ENCODE results near the gene BAIAP2L2. TPM values are rescaled to one million over a fixed set of nuclear protein-coding genes. Genes with fewer than 3 reads are reported as not detected.

BAIAP2L2 gene
- total and polyA plus RNA-seq, 10 of the 15 experiments (the other 5 are each of a cell fraction or from before 2014, with no cell fraction given), result 0.08 to 0.38 (median 0.14) TPM; not detected in 6

GRCh38 chr22:38138961-38139360, 28.5 kb upstream of the BAIAP2L2 start:
- 71% methylated on average over 5 of the region's 5 CpGs for WGBS (ENCODE audit: insufficient coverage, insufficient replicate concordance, low lambda C conversion rate, missing lambda C conversion rate)
- in situ Hi-C loops (cut with MboI), result no loop called here
- Histone ChIP-seq H4K20me1 (ENCODE audit: control insufficient read depth, insufficient read depth) (no peaks in the 10 kb centered on the region), H3K4me2 (ENCODE audit: control insufficient read depth, insufficient read depth) (no peak overlapping the region), H3K79me2 (ENCODE audit: control insufficient read depth, insufficient read depth, low read length) (no peaks in the 10 kb centered on the region), H2AFZ (ENCODE audit: control insufficient read depth, low read depth, low read length) (no peak overlapping the region), H3K9me3 (replicated peaks; ENCODE audit: control insufficient read depth, insufficient read depth, low read length) (no peaks in the 10 kb centered on the region), H3K27me3 (replicated peaks in 1 of 2; ENCODE audit: control insufficient read depth in 2 of 2, insufficient read depth in 2 of 2, low read length in 1 of 2) (no peaks in the 10 kb centered on the region), H3K27ac (ENCODE audit: control insufficient read depth, insufficient read depth) (no peak overlapping the region), H3K9ac (ENCODE audit: control insufficient read depth, insufficient read depth, low read length) (no peak overlapping the region), H3K36me3 (ENCODE audit: control insufficient read depth in 2 of 2, insufficient read depth in 2 of 2, low read length in 1 of 2) (peaks cover 1 to 3% of the 10 kb centered on the region in 2 experiments; a peak in 3 of 4 replicates), H3K4me3 (no peak overlapping the region), H3K4me1 (ENCODE audit: control insufficient read depth, insufficient read depth, low read length) (no peaks in the 10 kb centered on the region)
- RAD21 ChIA-PET (ENCODE audit: unreplicated experiment), result no interaction called here
- DNase-seq (ENCODE audit: low read depth, low spot score), result no peak
- POLR2A ChIA-PET, result no interaction called here
- FAIRE-seq, result no peak
- intact Hi-C loops (cut with micrococcal nuclease; ENCODE audit: unreplicated experiment), result no loop called here
- no peak for TF ChIP-seq TARDBP (IDR thresholded peaks at IDR 0.05; ENCODE audit: borderline replicate concordance)
- no peak for TF ChIP-seq NR2C2 (IDR thresholded peaks at IDR 0.05; ENCODE audit: borderline replicate concordance, control insufficient read depth, insufficient read length, low read depth)
- TF ChIP-seq ZNF274 (IDR thresholded peaks at IDR 0.05; ENCODE audit: insufficient read depth, insufficient read length), result no peak
- no peak for TF ChIP-seq E2F4 (IDR thresholded peaks at IDR 0.05; ENCODE audit: low read depth, low read length)
- no peak for TF ChIP-seq SIN3A (IDR thresholded peaks at IDR 0.05; ENCODE audit: low read depth, low read length)
- no peak for TF ChIP-seq CEBPZ (IDR thresholded peaks at IDR 0.05; ENCODE audit: low read depth, low read length)
- no peak for TF ChIP-seq MLLT1 (IDR thresholded peaks at IDR 0.05)
- no peak for TF ChIP-seq HDGF (IDR thresholded peaks at IDR 0.05)
- TF ChIP-seq PKNOX1 (IDR thresholded peaks at IDR 0.05), result no peak
- TF ChIP-seq IKZF2 (IDR thresholded peaks at IDR 0.05), result no peak
- BruUV-seq (replicated peaks), result no TSS peak
- no peak for ATAC-seq
- SMC1A ChIA-PET (ENCODE audit: uncharacterized antibody, unreplicated experiment), result no interaction called here
- CTCF ChIA-PET, result no interaction called here

All from GM12878 (cell line).